Measurements from ENCODE around the gene HAPLN1. TPM values are rescaled to one million over a fixed set of nuclear protein-coding genes. Genes with fewer than 3 reads are reported as not detected.

HAPLN1 gene
- polyA plus RNA-seq, 2 of the 4 experiments (the other 2 are of a cell fraction): not detected

DNA sequence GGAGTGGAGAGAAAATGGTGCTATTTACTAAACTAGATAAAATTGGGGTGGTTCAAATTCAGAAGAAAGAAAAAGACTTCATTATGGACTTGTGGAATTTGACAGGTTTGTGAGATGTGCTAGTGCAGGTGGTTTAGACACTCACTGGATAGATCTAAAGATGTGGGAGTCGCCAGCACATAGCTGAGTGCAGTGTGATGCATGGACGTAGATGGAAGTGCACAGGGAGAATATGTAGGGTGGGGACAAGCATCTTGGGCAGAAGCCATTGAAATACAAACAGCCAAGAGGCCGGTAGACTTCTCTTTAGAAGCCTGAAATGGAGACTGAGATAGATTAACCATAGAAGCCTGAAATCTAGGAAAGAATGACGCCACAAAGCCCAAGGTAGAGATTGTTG is 10.7 kb downstream of the HAPLN1 start:
- ATAC-seq (0 out of 6 replicates have a peak, but pooled peaks of 1 of the 2 experiments have one; percentile 39), DNase-seq (ENCODE audit: low read depth in 1 of 2, low spot score in 1 of 2) (no peak), FAIRE-seq (no peak)
- POLR2A ChIA-PET: no interaction called here
- no peak for TF ChIP-seq SREBF2 (IDR thresholded peaks at IDR 0.05)
- no peak for TF ChIP-seq RARB (CRISPR knock-in tag; IDR thresholded peaks at IDR 0.05)
- no peak for TF ChIP-seq MAFK (IDR thresholded peaks at IDR 0.05; ENCODE audit: partially characterized antibody)
- TF ChIP-seq JUN (IDR thresholded peaks at IDR 0.05): no peak
- TF ChIP-seq TP53 (CRISPR knock-in tag; IDR thresholded peaks at IDR 0.05): no peak
- no peak for TF ChIP-seq BHLHE40 (IDR thresholded peaks at IDR 0.05; ENCODE audit: low read depth, low read length)
- TF ChIP-seq KDM5A (IDR thresholded peaks at IDR 0.05): no peak
- TF ChIP-seq NPAS2 (CRISPR knock-in tag; IDR thresholded peaks at IDR 0.05; ENCODE audit: borderline replicate concordance): no peak
- no peak for TF ChIP-seq CEBPB (IDR thresholded peaks at IDR 0.05)
- TF ChIP-seq, protein P1, sequence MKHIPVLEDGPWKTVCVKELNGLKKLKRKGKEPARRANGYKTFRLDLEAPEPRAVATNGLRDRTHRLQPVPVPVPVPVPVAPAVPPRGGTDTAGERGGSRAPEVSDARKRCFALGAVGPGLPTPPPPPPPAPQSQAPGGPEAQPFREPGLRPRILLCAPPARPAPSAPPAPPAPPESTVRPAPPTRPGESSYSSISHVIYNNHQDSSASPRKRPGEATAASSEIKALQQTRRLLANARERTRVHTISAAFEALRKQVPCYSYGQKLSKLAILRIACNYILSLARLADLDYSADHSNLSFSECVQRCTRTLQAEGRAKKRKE (CRISPR knock-in tag; IDR thresholded peaks at IDR 0.05; ENCODE audit: low read depth): no peak
- TF ChIP-seq, protein P2, sequence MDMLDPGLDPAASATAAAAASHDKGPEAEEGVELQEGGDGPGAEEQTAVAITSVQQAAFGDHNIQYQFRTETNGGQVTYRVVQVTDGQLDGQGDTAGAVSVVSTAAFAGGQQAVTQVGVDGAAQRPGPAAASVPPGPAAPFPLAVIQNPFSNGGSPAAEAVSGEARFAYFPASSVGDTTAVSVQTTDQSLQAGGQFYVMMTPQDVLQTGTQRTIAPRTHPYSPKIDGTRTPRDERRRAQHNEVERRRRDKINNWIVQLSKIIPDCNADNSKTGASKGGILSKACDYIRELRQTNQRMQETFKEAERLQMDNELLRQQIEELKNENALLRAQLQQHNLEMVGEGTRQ (IDR thresholded peaks at IDR 0.05): no peak
- TF ChIP-seq FOXS1 (CRISPR knock-in tag; IDR thresholded peaks at IDR 0.05): no peak
- no peak for TF ChIP-seq POLR2A (IDR thresholded peaks at IDR 0.05; ENCODE audit: low read length)
- TF ChIP-seq MAZ (IDR thresholded peaks at IDR 0.05; ENCODE audit: borderline replicate concordance, low read depth, low read length): no peak
- Histone ChIP-seq H3K27ac (no peak overlapping the region), H3K4me3 (no peak overlapping the region), H3K9me3 (peaks cover 6% of the 10 kb centered on the region; the same call in 2 of the 3 replicates), H3K4me1 (no peaks in the 10 kb centered on the region), H3K4me2 (no peak overlapping the region)
- CTCF ChIA-PET: interaction anchor here (2.4 kb wide), 1 partner anchor 8 kb away, joined by 8 read pairs; no protein-coding TSS in a partner anchor
- WGBS (ENCODE audit: missing lambda C conversion rate): 5% methylated on average over 4 of the region's 4 CpGs

DNA sequence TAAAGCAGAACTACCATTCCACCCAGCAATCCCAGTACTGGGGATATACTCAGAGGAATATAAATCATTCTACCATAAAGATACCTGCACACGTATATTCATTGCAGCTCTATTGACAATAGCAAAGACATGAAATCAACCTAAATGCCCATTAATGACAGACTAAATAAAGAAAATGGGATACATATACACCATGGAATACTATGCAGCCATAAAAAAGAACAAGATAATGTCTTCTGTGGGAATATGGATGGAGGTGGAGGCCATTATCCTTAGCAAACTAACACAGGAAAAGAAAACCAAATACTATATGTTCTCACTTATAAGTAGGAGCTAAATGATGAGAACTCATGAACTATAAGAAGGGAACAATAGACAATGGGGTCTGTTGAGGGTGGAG is 12.5 kb downstream of the HAPLN1 start:
- WGBS (ENCODE audit: missing lambda C conversion rate): 25% methylated on average over 1 of the region's 1 CpG

DNA sequence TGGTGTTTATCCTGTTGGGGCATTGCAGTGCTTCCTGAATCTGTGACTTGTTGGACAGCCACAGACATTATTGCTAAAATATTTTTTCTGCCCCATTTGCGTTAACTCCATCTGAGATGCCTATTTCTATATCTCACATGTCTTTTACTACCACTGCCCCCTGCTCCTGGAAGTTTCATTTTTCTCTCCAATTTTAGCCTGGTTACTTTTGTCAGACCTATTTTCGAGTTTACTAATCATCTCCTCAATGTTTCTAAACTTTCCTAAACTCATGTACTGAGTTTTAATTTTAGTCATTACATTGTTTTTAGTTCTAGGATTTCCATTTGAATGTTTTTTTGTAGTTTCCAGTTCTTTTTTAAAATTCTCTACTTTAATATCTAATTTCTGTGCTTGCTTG is 17.6 kb downstream of the HAPLN1 start:
- ATAC-seq (no peak), DNase-seq (ENCODE audit: low read depth in 1 of 2, low spot score in 1 of 2) (no peak), FAIRE-seq (no peak)
- ChIA-PET CTCF (interaction anchor here (4.3 kb wide), 1 partner anchor 9 kb away, joined by 15 read pairs; no protein-coding TSS in a partner anchor), POLR2A (no interaction called here)
- Histone ChIP-seq H3K4me1 (no peaks in the 10 kb centered on the region), H3K4me3 (no peak overlapping the region), H3K4me2 (no peak overlapping the region), H3K27ac (no peak overlapping the region), H3K9me3 (peaks cover 8% of the 10 kb centered on the region; the same call in 2 of the 3 replicates)
- WGBS (ENCODE audit: missing lambda C conversion rate): 31% methylated on average over 2 of the region's 2 CpGs
- no peak for TF ChIP-seq NFE2L2 (conservative IDR thresholded peaks at IDR 0.05; ENCODE audit: low read length)
- no peak for TF ChIP-seq CHD4 (IDR thresholded peaks at IDR 0.05; ENCODE audit: borderline replicate concordance)
- TF ChIP-seq SMC3 (IDR thresholded peaks at IDR 0.05): no peak
- no peak for TF ChIP-seq FOXS1 (CRISPR knock-in tag; IDR thresholded peaks at IDR 0.05)
- TF ChIP-seq, protein P3, sequence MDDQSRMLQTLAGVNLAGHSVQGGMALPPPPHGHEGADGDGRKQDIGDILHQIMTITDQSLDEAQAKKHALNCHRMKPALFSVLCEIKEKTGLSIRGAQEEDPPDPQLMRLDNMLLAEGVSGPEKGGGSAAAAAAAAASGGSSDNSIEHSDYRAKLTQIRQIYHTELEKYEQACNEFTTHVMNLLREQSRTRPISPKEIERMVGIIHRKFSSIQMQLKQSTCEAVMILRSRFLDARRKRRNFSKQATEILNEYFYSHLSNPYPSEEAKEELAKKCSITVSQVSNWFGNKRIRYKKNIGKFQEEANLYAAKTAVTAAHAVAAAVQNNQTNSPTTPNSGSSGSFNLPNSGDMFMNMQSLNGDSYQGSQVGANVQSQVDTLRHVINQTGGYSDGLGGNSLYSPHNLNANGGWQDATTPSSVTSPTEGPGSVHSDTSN (IDR thresholded peaks at IDR 0.05): no peak
- TF ChIP-seq ZFP36 (IDR thresholded peaks at IDR 0.05; ENCODE audit: borderline replicate concordance, partially characterized antibody): no peak
- TF ChIP-seq HEYL (CRISPR knock-in tag; IDR thresholded peaks at IDR 0.05): no peak
- no peak for TF ChIP-seq FOSB (CRISPR knock-in tag; IDR thresholded peaks at IDR 0.05)
- no peak for TF ChIP-seq POLR2AphosphoS2 (conservative IDR thresholded peaks at IDR 0.05; ENCODE audit: low read length)
- no peak for TF ChIP-seq NPAS2 (CRISPR knock-in tag; IDR thresholded peaks at IDR 0.05; ENCODE audit: borderline replicate concordance)
- TF ChIP-seq EHMT2 (IDR thresholded peaks at IDR 0.05; ENCODE audit: low read depth): no peak
- no peak for TF ChIP-seq POLR2A (IDR thresholded peaks at IDR 0.05; ENCODE audit: low read length)
- TF ChIP-seq GATA3 (IDR thresholded peaks at IDR 0.05; ENCODE audit: borderline replicate concordance): no peak
- TF ChIP-seq, protein P4, sequence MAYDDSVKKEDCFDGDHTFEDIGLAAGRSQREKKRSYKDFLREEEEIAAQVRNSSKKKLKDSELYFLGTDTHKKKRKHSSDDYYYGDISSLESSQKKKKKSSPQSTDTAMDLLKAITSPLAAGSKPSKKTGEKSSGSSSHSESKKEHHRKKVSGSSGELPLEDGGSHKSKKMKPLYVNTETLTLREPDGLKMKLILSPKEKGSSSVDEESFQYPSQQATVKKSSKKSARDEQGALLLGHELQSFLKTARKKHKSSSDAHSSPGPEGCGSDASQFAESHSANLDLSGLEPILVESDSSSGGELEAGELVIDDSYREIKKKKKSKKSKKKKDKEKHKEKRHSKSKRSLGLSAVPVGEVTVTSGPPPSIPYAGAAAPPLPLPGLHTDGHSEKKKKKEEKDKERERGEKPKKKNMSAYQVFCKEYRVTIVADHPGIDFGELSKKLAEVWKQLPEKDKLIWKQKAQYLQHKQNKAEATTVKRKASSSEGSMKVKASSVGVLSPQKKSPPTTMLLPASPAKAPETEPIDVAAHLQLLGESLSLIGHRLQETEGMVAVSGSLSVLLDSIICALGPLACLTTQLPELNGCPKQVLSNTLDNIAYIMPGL (CRISPR knock-in tag; IDR thresholded peaks at IDR 0.05; ENCODE audit: borderline replicate concordance): no peak
- TF ChIP-seq KDM1A (IDR thresholded peaks at IDR 0.05; ENCODE audit: low read depth): no peak
- TF ChIP-seq RFX5 (IDR thresholded peaks at IDR 0.05): no peak
- no peak for TF ChIP-seq TP53 (CRISPR knock-in tag; IDR thresholded peaks at IDR 0.05)
- no peak for TF ChIP-seq HOXB13 (CRISPR knock-in tag; IDR thresholded peaks at IDR 0.05; ENCODE audit: low read depth)

More for the DNA sequence above, 12.5 kb downstream of the HAPLN1 start:
- FAIRE-seq: no peak
- Histone ChIP-seq H3K4me3 (no peak overlapping the region), H3K27ac (no peak overlapping the region), H3K4me2 (no peak overlapping the region), H3K9me3 (peaks cover 8% of the 10 kb centered on the region; the same call in 2 of the 3 replicates), H3K4me1 (no peaks in the 10 kb centered on the region)
- no peak for TF ChIP-seq GATA3 (IDR thresholded peaks at IDR 0.05; ENCODE audit: borderline replicate concordance)
- ATAC-seq: no peak
- POLR2A ChIA-PET: no interaction called here
- CTCF ChIA-PET: interaction anchor here (2.4 kb wide), 1 partner anchor 10 kb away, joined by 8 read pairs; no protein-coding TSS in a partner anchor
- DNase-seq (ENCODE audit: low read depth in 1 of 2, low spot score in 1 of 2): no peak

All from A549 (cell line).